Esophagus muscularis mucosa (tissue), 4 donors: ENCODE results near the gene LPO.

Experiments used
- CTCF ChIP-seq, 3 experiments: fragments of 200-600 bp in 2 of 3; fragments of 450-650 bp in 1 of 3; sonication (generic) in 2 of 3; IDR thresholded peaks; one replicate each; pipeline ENCODE4 v1.5.1; 2017 to 2019; ENCODE audit warnings: antibody characterized with exemption in 3 of 3, mild to moderate bottlenecking in 2 of 3, moderate library complexity in 1 of 3
- EP300 ChIP-seq: sonication (generic); formaldehyde crosslinking; IDR thresholded peaks from one replicate; pipeline ENCODE4 v1.6.1; 2017; ENCODE audit warnings: antibody characterized with exemption
- POLR2A ChIP-seq: fragments of 450-650 bp; IDR thresholded peaks from one replicate; pipeline ENCODE4 v1.6.1; 2017; ENCODE audit warnings: antibody characterized with exemption, moderate library complexity, mild to moderate bottlenecking, low read depth
- POLR2AphosphoS5 ChIP-seq, 2 donors: sonication (generic); formaldehyde crosslinking; IDR thresholded peaks; one replicate each; pipeline ENCODE4 v1.6.1; 2017; ENCODE audit warnings: antibody characterized with exemption in 2 of 2

- TF ChIP-seq CTCF (IDR thresholded peaks at IDR 0.05) (no peak), POLR2A (no peak), EP300 (no peak), POLR2AphosphoS5 (IDR thresholded peaks at IDR 0.05) (no peak)
These were observed 41.8 kb upstream of the LPO start for GRCh38 chr17:58196610-58197009.
